ENCODE data around the gene COX14. TPM values are rescaled to one million over a fixed set of nuclear protein-coding genes. Genes with fewer than 3 reads are reported as not detected.
A peak's percentile ranks its signal among the peaks of the same experiment; 100 is the strongest.

The COX14 gene
- total RNA-seq, 2 donors from 2014 or later = 39.9 to 51.2 TPM

GRCh38 chr12:50107416-50108268 lies 4.4 kb upstream of the COX14 start:
- H3K4me1 Mint-ChIP-seq (ENCODE audit: low read depth in 2 of 2) = peaks cover 6 to 10% of the 10 kb centered on the region in 2 donors
- no peak for ATAC-seq
- no peak for DNase-seq (ENCODE audit: low spot score)
- H3K27me3 Mint-ChIP-seq = no peaks in the 10 kb centered on the region
- no peaks in the 10 kb centered on the region for H3K9me3 Mint-ChIP-seq
- no peak overlapping the region for H3K27ac Mint-ChIP-seq
- H3K4me3 Mint-ChIP-seq = no peak overlapping the region
- H3K36me3 Mint-ChIP-seq = no peaks in the 10 kb centered on the region

- no peaks in the 10 kb centered on the region for H3K27me3 Mint-ChIP-seq
- H3K4me1 Mint-ChIP-seq (ENCODE audit: low read depth in 2 of 2) = peaks cover 7 to 11% of the 10 kb centered on the region in 2 donors
- no peak overlapping the region for H3K4me3 Mint-ChIP-seq
- DNase-seq (ENCODE audit: low spot score) (no peak), ATAC-seq (no peak)
- H3K27ac Mint-ChIP-seq = no peak overlapping the region
- H3K9me3 Mint-ChIP-seq = no peaks in the 10 kb centered on the region
- H3K36me3 Mint-ChIP-seq = no peaks in the 10 kb centered on the region
Observed at GRCh38 chr12:50109319-50109718, 2.7 kb upstream of the COX14 start.

- no peaks in the 10 kb centered on the region for H3K9me3 Mint-ChIP-seq
- H3K4me3 Mint-ChIP-seq = no peak overlapping the region
- no peak overlapping the region for H3K27ac Mint-ChIP-seq
- H3K4me1 Mint-ChIP-seq (ENCODE audit: low read depth in 2 of 2) = peaks cover 11 to 14% of the 10 kb centered on the region in 2 donors
- DNase-seq (ENCODE audit: low spot score) = no peak
- no peak for ATAC-seq
- H3K27me3 Mint-ChIP-seq = no peaks in the 10 kb centered on the region
- no peaks in the 10 kb centered on the region for H3K36me3 Mint-ChIP-seq
Observed at GRCh38 chr12:50110127-50110761, 1.8 kb upstream of the COX14 start.

GRCh38 chr12:50110762-50111351 lies 1.2 kb upstream of the COX14 start:
- ATAC-seq (no peak), DNase-seq (ENCODE audit: low spot score) (no peak)
- Mint-ChIP-seq H3K9me3 (no peaks in the 10 kb centered on the region), H3K27ac (peak overlapping the region; percentile 89 to 92), H3K4me1 (ENCODE audit: low read depth in 2 of 2) (peaks cover 16 to 19% of the 10 kb centered on the region in 2 donors), H3K36me3 (peaks cover 4% of the 10 kb centered on the region), H3K27me3 (no peaks in the 10 kb centered on the region), H3K4me3 (peak overlapping the region; percentile 98)

- ATAC-seq = no peak
- Mint-ChIP-seq H3K4me3 (peak overlapping the region; percentile 98), H3K9me3 (no peaks in the 10 kb centered on the region), H3K27ac (peak overlapping the region; percentile 89 to 92), H3K36me3 (peaks cover 5% of the 10 kb centered on the region), H3K4me1 (ENCODE audit: low read depth in 2 of 2) (peaks cover 18 to 20% of the 10 kb centered on the region in 2 donors), H3K27me3 (no peaks in the 10 kb centered on the region)
- no peak for DNase-seq (ENCODE audit: low spot score)
Observed at GRCh38 chr12:50111395-50111692, 692 bp upstream of the COX14 start.

GRCh38 chr12:50112456-50113218 lies 601 bp downstream of the COX14 start:
- peak overlapping the region; percentile 98 for H3K4me3 Mint-ChIP-seq
- H3K27me3 Mint-ChIP-seq = no peaks in the 10 kb centered on the region
- H3K27ac Mint-ChIP-seq = peak overlapping the region; percentile 89 to 92
- H3K36me3 Mint-ChIP-seq = peaks cover 5% of the 10 kb centered on the region
- no peak for ATAC-seq
- no peaks in the 10 kb centered on the region for H3K9me3 Mint-ChIP-seq
- no peak for DNase-seq (ENCODE audit: low spot score)
- peaks cover 18 to 23% of the 10 kb centered on the region in 2 donors for H3K4me1 Mint-ChIP-seq (ENCODE audit: low read depth in 2 of 2)

GRCh38 chr12:50117057-50117622 lies 5.1 kb downstream of the COX14 start:
- H3K36me3 Mint-ChIP-seq = peaks cover 17% of the 10 kb centered on the region
- no peak overlapping the region for H3K27ac Mint-ChIP-seq
- DNase-seq (ENCODE audit: low spot score) (no peak), ATAC-seq (no peak)
- H3K4me3 Mint-ChIP-seq = no peak overlapping the region
- H3K4me1 Mint-ChIP-seq (ENCODE audit: low read depth in 2 of 2) = peaks cover 12 to 17% of the 10 kb centered on the region in 2 donors
- no peaks in the 10 kb centered on the region for H3K27me3 Mint-ChIP-seq
- H3K9me3 Mint-ChIP-seq = no peaks in the 10 kb centered on the region

- Mint-ChIP-seq H3K4me1 (ENCODE audit: low read depth in 2 of 2) (peaks cover 10 to 21% of the 10 kb centered on the region in 2 donors), H3K4me3 (no peak overlapping the region), H3K27ac (no peak overlapping the region), H3K36me3 (peaks cover 21% of the 10 kb centered on the region), H3K27me3 (no peaks in the 10 kb centered on the region), H3K9me3 (no peaks in the 10 kb centered on the region)
- ATAC-seq = no peak
- DNase-seq (ENCODE audit: low spot score) = no peak
Observed at GRCh38 chr12:50119387-50119786, 7.4 kb downstream of the COX14 start.

GRCh38 chr12:50120521-50120920 lies 8.5 kb downstream of the COX14 start:
- H3K27me3 Mint-ChIP-seq = no peaks in the 10 kb centered on the region
- H3K4me1 Mint-ChIP-seq (ENCODE audit: low read depth in 2 of 2) = peaks cover 13 to 19% of the 10 kb centered on the region in 2 donors
- DNase-seq (ENCODE audit: low spot score) = no peak
- no peak for ATAC-seq
- no peaks in the 10 kb centered on the region for H3K9me3 Mint-ChIP-seq
- H3K27ac Mint-ChIP-seq = no peak overlapping the region
- H3K4me3 Mint-ChIP-seq = no peak overlapping the region
- peaks cover 20% of the 10 kb centered on the region for H3K36me3 Mint-ChIP-seq

GRCh38 chr12:50120953-50121352 lies 8.9 kb downstream of the COX14 start:
- ATAC-seq (no peak), DNase-seq (ENCODE audit: low spot score) (no peak)
- H3K27me3 Mint-ChIP-seq = no peaks in the 10 kb centered on the region
- no peak overlapping the region for H3K27ac Mint-ChIP-seq
- no peak overlapping the region for H3K4me3 Mint-ChIP-seq
- H3K36me3 Mint-ChIP-seq = peaks cover 16% of the 10 kb centered on the region
- no peaks in the 10 kb centered on the region for H3K9me3 Mint-ChIP-seq
- H3K4me1 Mint-ChIP-seq (ENCODE audit: low read depth in 2 of 2) = peaks cover 13 to 19% of the 10 kb centered on the region in 2 donors

GRCh38 chr12:50121641-50122040 lies 9.6 kb downstream of the COX14 start:
- H3K27ac Mint-ChIP-seq = peak overlapping the region in 1 of 2 donors; percentile 1
- H3K4me3 Mint-ChIP-seq = no peak overlapping the region
- H3K4me1 Mint-ChIP-seq (ENCODE audit: low read depth in 2 of 2) = peaks cover 13 to 19% of the 10 kb centered on the region in 2 donors
- DNase-seq (ENCODE audit: low spot score) (no peak), ATAC-seq (no peak)
- H3K9me3 Mint-ChIP-seq = no peaks in the 10 kb centered on the region
- peaks cover 15% of the 10 kb centered on the region for H3K36me3 Mint-ChIP-seq
- no peaks in the 10 kb centered on the region for H3K27me3 Mint-ChIP-seq

GRCh38 chr12:50123203-50123602 lies 11.2 kb downstream of the COX14 start:
- no peak for DNase-seq (ENCODE audit: low spot score)
- no peak for ATAC-seq
- H3K4me1 Mint-ChIP-seq (ENCODE audit: low read depth in 2 of 2) = peaks cover 13 to 16% of the 10 kb centered on the region in 2 donors
- no peaks in the 10 kb centered on the region for H3K27me3 Mint-ChIP-seq
- H3K27ac Mint-ChIP-seq = no peak overlapping the region
- H3K9me3 Mint-ChIP-seq = no peaks in the 10 kb centered on the region
- H3K4me3 Mint-ChIP-seq = no peak overlapping the region
- peaks cover 15% of the 10 kb centered on the region for H3K36me3 Mint-ChIP-seq

GRCh38 chr12:50127546-50127945 lies 15.5 kb downstream of the COX14 start:
- DNase-seq (ENCODE audit: low spot score) (no peak), ATAC-seq (no peak)
- Mint-ChIP-seq H3K27me3 (no peaks in the 10 kb centered on the region), H3K4me1 (ENCODE audit: low read depth in 2 of 2) (peaks cover 18 to 20% of the 10 kb centered on the region in 2 donors), H3K27ac (peak overlapping the region; percentile 32 to 47), H3K9me3 (no peaks in the 10 kb centered on the region), H3K4me3 (no peak overlapping the region), H3K36me3 (peaks cover 12% of the 10 kb centered on the region)
